IMR-90 (cell line): Measurements from ENCODE around the gene DTX1. TPM values are rescaled to one million over a fixed set of nuclear protein-coding genes. Genes with fewer than 3 reads are reported as not detected.

Source experiments
- ATAC-seq: fragments of 200-7000 bp; cut with Tn5 transposase; 2 replicates; pipeline ENCODE4 v1.9.1; 2020; ENCODE audit warnings: low read depth, mild to moderate bottlenecking, moderate library complexity
- BruUV-seq: library from RNA; stranded (reverse); fragments of 400-500 nt; replicated peaks from 2 replicates; lab custom pipeline; 2021; lab: Mats Ljungman, UMichigan
- CTCF ChIA-PET: fragments of 300-600 bp; formaldehyde crosslinking; extraction: SDS; loops from one replicate; lab custom pipeline; 2021; ENCODE audit warnings: antibody characterized with exemption; lab: Yijun Ruan, JAX
- POLR2A ChIA-PET: fragments of 300-600 bp; sonication (Branson Sonifier 250); formaldehyde crosslinking; loops from one replicate; lab custom pipeline; 2022; ENCODE audit warnings: antibody characterized with exemption; ENCODE audit not compliant: unreplicated experiment; lab: Charles Lee
- DNase-seq: peaks from one replicate; pipeline ENCODE4 v3.0.0; 2013
- H2AFZ ChIP-seq: replicated peaks from 2 replicates; pipeline ENCODE3; 2013; ENCODE audit warnings: low read length, mild to moderate bottlenecking; ENCODE audit not compliant: poor library complexity
- H2AK5ac ChIP-seq: 2 replicates; pipeline ENCODE4 v1.6.1; 2013; ENCODE audit warnings: low read depth, low read length, inconsistent platforms
- H2AK9ac ChIP-seq: replicated peaks from 2 replicates; pipeline ENCODE3; 2013; ENCODE audit warnings: mild to moderate bottlenecking, low read depth, low read length, moderate library complexity; ENCODE audit not compliant: poor library complexity
- H2BK120ac ChIP-seq: 2 replicates; pipeline ENCODE4 v1.6.1; 2013; ENCODE audit warnings: low read depth, low read length, inconsistent platforms
- H2BK15ac ChIP-seq: 3 replicates; pipeline ENCODE4 v1.6.1; 2013; ENCODE audit warnings: low read depth, low read length, inconsistent platforms
- H2BK20ac ChIP-seq: 2 replicates; pipeline ENCODE4 v1.6.1; 2013; ENCODE audit warnings: low read depth, mild to moderate bottlenecking, inconsistent platforms, low read length, moderate library complexity
- H2BK5ac ChIP-seq: 2 replicates; pipeline ENCODE4 v1.6.1; 2013; ENCODE audit warnings: mild to moderate bottlenecking, low read depth, low read length, inconsistent platforms; ENCODE audit not compliant: poor library complexity, severe bottlenecking
- H3K14ac ChIP-seq: replicated peaks from 2 replicates; pipeline ENCODE4 v1.6.1; 2013; ENCODE audit warnings: low read depth, low read length, inconsistent platforms
- H3K18ac ChIP-seq: 2 replicates; pipeline ENCODE4 v1.6.1; 2013; ENCODE audit warnings: low read depth, low read length, control low read depth
- H3K23ac ChIP-seq: 2 replicates; pipeline ENCODE4 v1.6.1; 2013; ENCODE audit warnings: low read depth, low read length, inconsistent platforms
- H3K27ac ChIP-seq: 2 replicates; pipeline ENCODE4 v1.5.1; 2013; ENCODE audit warnings: mild to moderate bottlenecking, control low read depth, low read length; ENCODE audit not compliant: insufficient read depth
- H3K27me3 ChIP-seq: 2 replicates; pipeline ENCODE4 v1.6.1; 2013; ENCODE audit warnings: low read length; ENCODE audit not compliant: control insufficient read depth, insufficient read depth
- H3K36me3 ChIP-seq: 2 replicates; pipeline ENCODE4 v1.6.1; 2013; ENCODE audit warnings: low read length, mixed read lengths; ENCODE audit not compliant: control insufficient read depth, insufficient read depth
- H3K4ac ChIP-seq: 2 replicates; pipeline ENCODE4 v1.6.1; 2013; ENCODE audit warnings: low read depth, low read length, inconsistent platforms
- H3K4me1 ChIP-seq: 2 replicates; pipeline ENCODE4 v1.6.1; 2013; ENCODE audit warnings: low read length, mixed read lengths; ENCODE audit not compliant: control insufficient read depth, insufficient read depth
- H3K4me2 ChIP-seq: 2 replicates; pipeline ENCODE4 v1.6.1; 2013; ENCODE audit warnings: low read depth, mild to moderate bottlenecking, control low read depth, low read length, moderate library complexity
- H3K4me3 ChIP-seq: 2 replicates; pipeline ENCODE4 v1.5.1; 2013; ENCODE audit warnings: low read depth, mild to moderate bottlenecking, control low read depth, low read length, moderate library complexity; ENCODE audit not compliant: insufficient read depth
- H3K56ac ChIP-seq: 2 replicates; pipeline ENCODE4 v1.6.1; 2013; ENCODE audit warnings: low read length, inconsistent platforms; ENCODE audit not compliant: insufficient read depth; ENCODE audit errors: extremely low read depth
- H3K79me1 ChIP-seq, 2 experiments: 2 replicates each; pipeline ENCODE4 v1.6.1; 2013; ENCODE audit warnings: low read length in 2 of 2, inconsistent platforms in 1 of 2, low read depth in 1 of 2
- H3K9ac ChIP-seq: 2 replicates; pipeline ENCODE4 v1.6.1; 2013; ENCODE audit warnings: low read depth, low read length, control low read depth
- H3K9me1 ChIP-seq: 2 replicates; pipeline ENCODE4 v1.6.1; 2013; ENCODE audit warnings: low read length, inconsistent platforms; ENCODE audit not compliant: insufficient read depth
- H3K9me3 ChIP-seq: 2 replicates; pipeline ENCODE4 v1.6.1; 2013; ENCODE audit warnings: low read length; ENCODE audit not compliant: control insufficient read depth, insufficient read depth
- H4K20me1 ChIP-seq: 2 replicates; pipeline ENCODE4 v1.6.1; 2013; ENCODE audit warnings: low read length, inconsistent platforms; ENCODE audit not compliant: insufficient read depth
- H4K5ac ChIP-seq: 2 replicates; pipeline ENCODE4 v1.6.1; 2013; ENCODE audit warnings: mild to moderate bottlenecking, low read depth, low read length, control low read depth
- H4K8ac ChIP-seq, 2 experiments: 2 replicates each; pipeline ENCODE4 v1.6.1; 2013; ENCODE audit warnings: low read depth in 2 of 2, low read length in 2 of 2, control low read depth in 1 of 2, inconsistent platforms in 1 of 2
- H4K91ac ChIP-seq: 2 replicates; pipeline ENCODE4 v1.6.1; 2013; ENCODE audit warnings: low read depth, low read length, inconsistent platforms; ENCODE audit not compliant: insufficient read depth
- CEBPB ChIP-seq: IDR thresholded peaks from 2 replicates; pipeline ENCODE4 v1.6.1; 2012; ENCODE audit warnings: low read depth, low read length, improper control_type of control experiment
- FOS ChIP-seq: fragments of 150-350 bp; IDR thresholded peaks from 2 replicates; pipeline ENCODE4 v1.6.1; 2016; ENCODE audit warnings: low read depth, low read length
- MAFK ChIP-seq: IDR thresholded peaks from 2 replicates; pipeline ENCODE4 v1.6.1; 2012; ENCODE audit warnings: low read depth, low read length, improper control_type of control experiment
- MAZ ChIP-seq: IDR thresholded peaks from 2 replicates; pipeline ENCODE4 v1.6.1; 2012; ENCODE audit warnings: low read depth, mild to moderate bottlenecking, low read length, improper control_type of control experiment, moderate library complexity, borderline replicate concordance
- MXI1 ChIP-seq: IDR thresholded peaks from 2 replicates; pipeline ENCODE4 v1.6.1; 2012; ENCODE audit warnings: low read depth, mild to moderate bottlenecking, low read length, moderate library complexity, borderline replicate concordance
- RCOR1 ChIP-seq: IDR thresholded peaks from 2 replicates; pipeline ENCODE4 v1.6.1; 2012; ENCODE audit warnings: mild to moderate bottlenecking, low read length, improper control_type of control experiment; ENCODE audit not compliant: insufficient replicate concordance
- SMC3 ChIP-seq: fragments of 150-350 bp; IDR thresholded peaks from 2 replicates; pipeline ENCODE4 v1.6.1; 2016; ENCODE audit warnings: low read depth, mild to moderate bottlenecking, antibody characterized with exemption, low read length, moderate library complexity
- WGBS, 2 experiments: methylation state at CpG; one replicate each; pipeline versions ENCODE4 v1.1.5 to v1.1.7; 2013; ENCODE audit warnings: missing lambda C conversion rate in 2 of 2; ENCODE audit not compliant: insufficient read length in 1 of 2; ENCODE audit errors: extremely low coverage in 2 of 2; 5-methylcytosine and 5-hydroxymethylcytosine counted together
- dilution Hi-C: fragments of 300-500 bp; cut with HindIII; formaldehyde crosslinking; loops from one replicate; pipeline ENCODE4 v1.14.3; 2018; ENCODE audit warnings: low sequenced_read_pairs; ENCODE audit not compliant: unreplicated experiment
- in situ Hi-C: fragments of 300-500 bp; cut with MboI; formaldehyde crosslinking; loops from 3 replicates; pipeline ENCODE4 v1.14.3; 2019; ENCODE audit warnings: low sequenced_read_pairs, inconsistent platforms, mixed read lengths
- intact Hi-C: fragments of 100-400 bp; cut with micrococcal nuclease; formaldehyde crosslinking; loops from 2 replicates; pipeline ENCODE4 v1.10.0; 2022
- polyA plus RNA-seq, 3 experiments: library from polyadenylated mRNA; depleted of rRNA; stranded (reverse); fragments of >200 nt; gene quantifications; 2 replicates each; pipeline ENCODE4 v1.2.3, GENCODE V29; 2012; ENCODE audit warnings: low replicate concordance in 1 of 3
- total RNA-seq: library from RNA; depleted of rRNA; stranded (reverse); fragments of >200 nt; gene quantifications from 2 replicates; pipeline ENCODE4 v1.2.3, GENCODE V29; 2012

DTX1 gene
- total and polyA plus RNA-seq, 2 of the 4 experiments (the other 2 are of a cell fraction): not detected

DNA sequence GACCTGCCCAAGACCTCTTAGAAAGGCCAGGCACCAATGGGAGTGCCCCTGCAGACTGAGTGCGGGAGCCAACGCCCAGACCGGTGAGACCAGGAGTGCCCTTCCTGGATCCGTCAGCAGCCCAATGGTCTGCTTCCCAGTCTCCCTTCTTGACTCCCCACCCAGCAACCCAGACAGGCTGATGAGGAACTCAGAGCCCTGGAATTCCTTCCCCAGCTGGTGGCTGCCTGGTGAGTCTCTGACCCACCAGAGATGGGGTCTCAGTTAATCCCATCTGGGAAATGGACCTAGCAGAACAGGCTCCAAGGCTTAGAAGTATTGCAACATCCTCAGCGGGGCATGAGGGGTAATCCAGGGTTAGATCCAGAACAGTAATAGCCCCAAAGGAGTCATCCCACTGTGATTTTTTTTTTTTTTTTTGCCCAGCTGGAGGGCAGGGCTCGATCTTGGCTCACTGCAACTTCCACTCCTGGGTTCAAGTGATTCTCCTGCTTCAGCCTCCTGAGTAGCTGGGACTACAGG is 80.5 kb downstream of the DTX1 start:
- in situ Hi-C loops (no loop called here), intact Hi-C loops (no loop called here), dilution Hi-C loops (no loop called here)
- Histone ChIP-seq H3K14ac (no peak overlapping the region), H3K9me3 (no peaks in the 10 kb centered on the region), H2AFZ (peak overlapping the region; percentile 67), H3K18ac (no peak overlapping the region), H4K5ac (no peak overlapping the region), H2BK5ac (no peak overlapping the region), H3K23ac (no peak overlapping the region), H3K4ac (no peak overlapping the region), H2AK5ac (no peak overlapping the region), H3K4me1 (no peaks in the 10 kb centered on the region), H2BK15ac (no peak overlapping the region), H3K27ac (no peak overlapping the region), H3K4me2 (no peak overlapping the region), H2AK9ac (no peak overlapping the region), H4K91ac (no peak overlapping the region), H3K79me1 (no peaks in the 10 kb centered on the region), H2BK120ac (no peak overlapping the region), H4K8ac (no peak overlapping the region), H3K56ac (no peak overlapping the region), H3K4me3 (no peak overlapping the region), H2BK20ac (no peak overlapping the region), H3K27me3 (peaks cover 3% of the 10 kb centered on the region; the same call in 1 of the 2 replicates), H4K20me1 (no peaks in the 10 kb centered on the region), H3K9me1 (no peaks in the 10 kb centered on the region), H3K9ac (no peak overlapping the region), H3K36me3 (no peaks in the 10 kb centered on the region)
- ChIA-PET POLR2A (no interaction called here), CTCF (interaction anchor here (1.0 to 1.2 kb wide), 2 partner anchors 17 to 144 kb away, joined by 3 read pairs; no protein-coding TSS in a partner anchor)
- TF ChIP-seq RCOR1 (no peak), MAFK (no peak), MAZ (no peak), MXI1 (no peak), SMC3 (no peak), FOS (no peak), CEBPB (peak; percentile 51; the same call in 1 of the 2 replicates)
- no TSS peak for BruUV-seq
- no peak for DNase-seq
- ATAC-seq: no peak
- WGBS, 2 experiments: 90% methylated on average over 4 of the region's 6 CpGs; no CpG with 5 or more reads in 1 of the 2 experiments
